ENCODE data around the gene SBNO1.

GRCh38 chr12:123270214-123271000 is 94.2 kb downstream of the SBNO1 start:
- TF ChIP-seq CTCF (IDR thresholded peaks at IDR 0.05): no peak
- no peak for TF ChIP-seq POLR2A (IDR thresholded peaks at IDR 0.05; ENCODE audit: low read depth)
- TF ChIP-seq EP300 (IDR thresholded peaks at IDR 0.05): no peak
- no peak for TF ChIP-seq POLR2AphosphoS5 (IDR thresholded peaks at IDR 0.05)
